UCSD-AML1 (cell line): ENCODE measurements around the gene BLACAT1.
"Not testable (repeated sequence)": the region's sequence is repeated elsewhere in the genome, so short reads cannot be mapped to it uniquely, and the experiment has no call there.

Experiments
- DNase-seq: peaks from one replicate; lab custom pipeline; 2025; ENCODE audit not compliant: unreplicated experiment; lab: John Stamatoyannopoulos, UW

The BLACAT1 gene

GRCh38 chr1:205421798-205422197 lies 34.0 kb downstream of the BLACAT1 start, which contains the start of gene LEMD1:
LEMD1 (minus strand) TSS chr1:205422056; CDS start chr1:205420536, 1,520 bp downstream.
- DNase-seq = no peak

- DNase-seq = no peak
Measured at GRCh38 chr1:205420938-205421337, 34.9 kb downstream of the BLACAT1 start.

GRCh38 chr1:205417870-205418635 lies 37.8 kb downstream of the BLACAT1 start:
- no peak for DNase-seq

GRCh38 chr1:205416322-205416721 lies 39.5 kb downstream of the BLACAT1 start:
- no peak for DNase-seq

- DNase-seq = no peak
Measured at GRCh38 chr1:205410581-205411298, 45.1 kb downstream of the BLACAT1 start.

GRCh38 chr1:205407970-205408369 lies 47.9 kb downstream of the BLACAT1 start:
- DNase-seq = no peak

- not testable (repeated sequence) for DNase-seq
Measured at GRCh38 chr1:205406252-205406651, 49.6 kb downstream of the BLACAT1 start.
